Measurements from ENCODE around the gene OR2C1.

OR2C1 gene

GRCh38 chr16:3355589-3355988 lies at the start of gene OR2C1:
Gene OR2C1, plus strand, starts transcription at chr16:3355889. Its CDS starts 52 bp downstream, at chr16:3355941.
- no peak for DNase-seq

DNA sequence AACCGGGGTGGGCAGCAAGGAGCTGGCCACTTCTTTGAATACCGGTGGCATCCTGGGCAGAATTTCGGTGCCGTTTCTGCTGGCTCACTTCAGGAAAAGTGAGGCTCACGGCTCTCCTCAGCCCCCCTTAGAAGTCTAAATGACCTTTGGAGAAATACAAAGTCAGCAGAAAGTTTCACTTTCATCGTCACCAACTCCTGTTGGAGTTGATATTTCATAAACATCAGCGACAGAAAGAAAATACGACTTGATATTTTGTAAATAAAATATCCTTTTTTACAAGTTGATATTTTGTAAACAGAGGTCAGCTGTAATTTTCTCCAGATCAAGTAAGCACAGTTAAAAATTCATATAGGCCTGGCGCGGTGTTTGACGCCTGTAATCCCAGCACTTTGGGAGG lies 49.6 kb upstream of the OR2C1 start:
- DNase-seq, result no peak

GRCh38 chr16:3311496-3311895 lies 44.2 kb upstream of the OR2C1 start:
- DNase-seq, result peak; percentile 13

- DNase-seq, result no peak
These were observed 38.2 kb upstream of the OR2C1 start for GRCh38 chr16:3317315-3317999.

GRCh38 chr16:3321816-3322215 lies 33.9 kb upstream of the OR2C1 start:
- DNase-seq, result no peak

GRCh38 chr16:3327514-3327913 lies 28.2 kb upstream of the OR2C1 start:
- DNase-seq, result no peak

DNA sequence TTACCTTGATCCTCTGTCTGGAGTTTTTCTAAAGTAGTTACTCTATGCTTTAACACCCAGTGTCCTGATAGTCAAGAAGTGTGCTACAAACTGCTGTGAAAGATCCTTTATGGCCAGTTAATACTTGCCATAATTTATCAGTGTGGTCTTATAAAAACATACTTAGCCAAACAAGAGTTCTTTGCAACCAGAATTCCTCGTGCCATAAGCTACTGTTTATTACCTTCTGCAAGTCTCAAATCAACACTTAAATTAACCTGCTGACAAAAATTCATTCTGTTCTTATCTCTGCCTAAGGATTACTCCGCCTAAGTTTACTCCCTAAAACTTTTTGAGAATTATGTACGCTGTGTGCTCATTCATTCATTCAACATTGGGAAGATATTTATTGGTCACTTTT lies 27.6 kb upstream of the OR2C1 start:
- no peak for DNase-seq

- no peak for DNase-seq
These were observed 27.0 kb upstream of the OR2C1 start for GRCh38 chr16:3328643-3329042.

DNA sequence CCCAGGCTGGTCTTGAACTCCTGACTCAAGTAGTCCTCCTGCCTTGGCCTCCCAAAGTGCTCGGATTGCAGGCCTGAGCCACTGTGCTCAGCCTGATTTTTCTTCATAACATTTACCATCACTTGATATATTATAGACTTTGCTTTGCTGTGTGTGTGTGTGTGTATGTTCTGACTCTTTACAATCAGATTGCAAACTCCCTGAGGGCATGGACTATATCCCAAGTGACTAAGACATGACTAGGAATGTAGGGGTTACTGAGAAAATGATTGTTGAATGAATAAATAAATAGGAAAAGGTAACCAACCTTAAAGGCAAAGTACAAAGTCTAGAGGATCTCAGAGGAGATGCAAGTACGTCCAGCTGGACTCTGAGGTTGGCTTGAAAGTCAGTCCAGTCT lies 9.6 kb upstream of the OR2C1 start:
- DNase-seq, result no peak

DNA sequence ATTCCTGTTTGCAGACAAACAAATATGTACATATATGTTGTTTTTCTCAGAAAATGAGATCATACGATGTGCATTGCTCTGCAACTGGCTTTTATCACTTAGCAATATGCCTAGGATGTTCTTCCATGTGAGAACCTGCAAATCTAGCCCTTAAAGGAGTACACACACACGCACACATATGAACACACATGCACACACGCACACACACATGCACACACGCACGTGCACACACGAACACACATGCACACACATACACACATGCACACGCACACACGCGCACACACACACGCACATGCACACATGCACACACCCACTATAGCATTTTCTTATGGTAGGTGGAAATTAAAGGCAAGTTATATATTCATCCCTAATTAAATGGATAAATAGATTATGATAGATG lies 8.1 kb upstream of the OR2C1 start:
- no peak for DNase-seq

DNA sequence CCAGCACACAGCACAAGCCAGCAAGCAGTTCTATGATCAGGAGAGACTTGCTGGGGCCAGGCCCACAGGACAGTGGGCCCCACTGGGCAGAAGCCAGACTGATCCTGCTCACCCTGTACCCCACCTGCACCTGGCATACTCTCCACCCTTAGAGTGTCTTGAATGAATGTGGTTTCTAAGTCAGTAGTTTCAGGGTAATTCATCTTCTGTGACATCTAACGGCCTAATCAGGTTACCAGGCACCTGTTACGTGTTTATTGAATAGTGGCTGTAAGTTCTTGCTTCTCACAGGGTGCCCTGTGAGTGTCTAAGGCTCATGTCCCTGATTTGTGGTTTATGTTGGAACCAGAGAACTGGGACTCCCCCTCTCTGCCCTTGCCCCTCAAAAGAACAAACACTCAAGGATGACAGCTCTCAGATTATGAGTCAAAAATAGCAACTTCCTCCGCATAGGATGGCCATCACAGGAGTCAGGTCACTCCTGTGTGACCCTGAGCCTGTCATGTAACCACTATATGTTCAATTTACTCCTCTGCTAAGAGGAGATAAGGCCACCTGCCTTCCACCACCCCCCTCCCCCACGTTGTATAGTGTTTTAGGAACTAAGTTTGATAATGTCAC lies 7.0 kb upstream of the OR2C1 start:
- DNase-seq, result peak; percentile 90

GRCh38 chr16:3349175-3349574 lies 6.5 kb upstream of the OR2C1 start:
- DNase-seq, result peak; percentile 73

DNA sequence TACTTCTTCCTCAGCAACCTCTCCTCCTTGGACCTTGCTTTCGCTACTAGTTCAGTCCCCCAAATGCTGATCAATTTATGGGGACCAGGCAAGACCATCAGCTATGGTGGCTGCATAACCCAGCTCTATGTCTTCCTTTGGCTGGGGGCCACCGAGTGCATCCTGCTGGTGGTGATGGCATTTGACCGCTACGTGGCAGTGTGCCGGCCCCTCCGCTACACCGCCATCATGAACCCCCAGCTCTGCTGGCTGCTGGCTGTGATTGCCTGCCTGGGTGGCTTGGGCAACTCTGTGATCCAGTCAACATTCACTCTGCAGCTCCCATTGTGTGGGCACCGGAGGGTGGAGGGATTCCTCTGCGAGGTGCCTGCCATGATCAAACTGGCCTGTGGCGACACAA lies 429 bp downstream of the OR2C1 start:
- DNase-seq, result no peak

GRCh38 chr16:3358871-3359270 lies 3.2 kb downstream of the OR2C1 start:
- DNase-seq, result no peak

- DNase-seq, result no peak
These were observed 7.2 kb downstream of the OR2C1 start for GRCh38 chr16:3362931-3363330.

GRCh38 chr16:3363793-3364192 lies 8.1 kb downstream of the OR2C1 start:
- DNase-seq, result peak; percentile 32

DNA sequence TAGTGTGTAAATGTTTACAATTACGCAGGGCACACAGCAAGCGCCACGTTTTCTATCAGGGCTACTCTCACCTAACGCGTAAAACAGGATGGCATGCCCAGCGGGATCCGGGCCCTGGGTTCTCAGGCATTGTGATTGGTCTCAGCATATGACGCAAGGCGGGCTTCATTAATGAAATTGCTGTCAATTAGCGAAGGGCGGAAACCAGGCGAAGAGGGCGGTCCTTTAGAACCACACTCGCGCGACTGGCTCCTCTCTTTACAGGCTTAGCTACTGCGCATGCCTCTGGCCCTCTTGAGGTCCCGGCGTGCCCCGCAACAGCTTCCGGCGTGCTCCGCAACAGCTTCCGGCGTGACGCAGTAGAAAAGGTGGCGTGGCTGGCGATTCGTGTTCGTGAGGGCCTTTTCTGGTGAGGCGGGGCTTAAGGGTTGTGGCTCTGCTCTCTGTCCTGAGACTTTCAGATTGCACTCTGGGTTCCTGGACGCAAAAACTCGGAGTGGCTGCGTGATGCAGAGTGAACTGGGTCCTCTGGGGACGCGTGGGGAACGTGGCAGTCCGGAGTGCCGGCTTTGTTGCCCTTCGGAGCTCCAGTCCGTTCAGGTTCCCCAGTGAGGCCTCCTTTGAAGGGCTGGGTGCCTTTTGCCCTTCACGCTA lies 9.2 kb downstream of the OR2C1 start:
- DNase-seq, result peak; percentile 97

DNA sequence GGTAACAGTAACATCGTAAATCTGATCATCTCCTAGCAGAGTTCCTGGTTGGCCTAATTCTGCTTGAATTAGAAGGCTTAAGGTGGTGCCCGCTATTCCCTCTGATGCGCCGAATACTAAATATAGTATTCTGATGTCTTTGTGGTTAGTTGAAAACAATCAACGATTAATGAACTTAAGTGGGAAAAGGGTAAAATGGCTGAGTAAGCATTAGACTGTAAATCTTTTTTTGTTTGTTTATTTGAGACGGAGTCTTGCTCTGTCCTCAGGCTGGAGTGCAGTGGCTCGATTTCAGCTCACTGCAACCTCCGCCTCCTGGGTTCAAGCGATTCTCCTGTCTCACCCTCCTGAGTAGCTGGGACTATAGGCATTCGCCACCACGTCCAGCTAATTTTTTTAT lies 13.4 kb downstream of the OR2C1 start:
- no peak for DNase-seq

- DNase-seq, result no peak
These were observed 20.0 kb downstream of the OR2C1 start for GRCh38 chr16:3375680-3376079.

- DNase-seq, result no peak
These were observed 22.2 kb downstream of the OR2C1 start for GRCh38 chr16:3377917-3378316.

- DNase-seq, result no peak
These were observed 27.4 kb downstream of the OR2C1 start for GRCh38 chr16:3383045-3383448.

- DNase-seq, result no peak
These were observed 32.6 kb downstream of the OR2C1 start for GRCh38 chr16:3388325-3388724.

GRCh38 chr16:3389663-3390338 lies 34.1 kb downstream of the OR2C1 start:
- no peak for DNase-seq

GRCh38 chr16:3400446-3400778 lies 44.7 kb downstream of the OR2C1 start:
- DNase-seq, result no peak
